DND-41 (cell line): ENCODE results near the gene KCNK17.

Experiments used
- ATAC-seq: fragments of 200-7000 bp; cut with Tn5 transposase; 3 replicates; pipeline ENCODE4 v1.9.1; 2021; ENCODE audit warnings: low read depth; ENCODE audit not compliant: insufficient read depth
- DNase-seq: peaks from one replicate; pipeline ENCODE4 v3.0.0-alpha.2; 2020
- H2AFZ ChIP-seq: 2 replicates; pipeline ENCODE4 v1.6.0; 2012; ENCODE audit warnings: low read depth, low read length
- H3K27ac ChIP-seq: 2 replicates; pipeline ENCODE4 v1.5.1; 2012; ENCODE audit warnings: low read length, inconsistent platforms
- H3K27me3 ChIP-seq: fragments of 200-600 bp; sonication (generic); 2 replicates; pipeline ENCODE4 v1.6.0; 2012; ENCODE audit warnings: low read length, mild to moderate bottlenecking, inconsistent platforms; ENCODE audit not compliant: insufficient read depth, poor library complexity
- H3K36me3 ChIP-seq: 2 replicates; pipeline ENCODE4 v1.5.1; 2012; ENCODE audit warnings: low read length, inconsistent platforms; ENCODE audit not compliant: insufficient read depth
- H3K4me1 ChIP-seq: 2 replicates; pipeline ENCODE4 v1.5.1; 2012; ENCODE audit warnings: mild to moderate bottlenecking, low read length; ENCODE audit not compliant: insufficient read depth
- H3K4me2 ChIP-seq: 2 replicates; pipeline ENCODE4 v1.6.0; 2012; ENCODE audit warnings: mild to moderate bottlenecking, moderate library complexity, low read length, inconsistent platforms; ENCODE audit not compliant: insufficient read depth
- H3K4me3 ChIP-seq, 2 experiments: fragments of 200-600 bp in 1 of 2; shearing (Covaris generic) in 1 of 2; 2 replicates each; pipeline ENCODE4 v1.5.1; 2012 to 2016; ENCODE audit warnings: inconsistent platforms in 2 of 2, low read length in 2 of 2, mild to moderate bottlenecking in 2 of 2, low read depth in 1 of 2, moderate library complexity in 1 of 2
- H3K79me2 ChIP-seq: 2 replicates; pipeline ENCODE4 v1.6.0; 2012; ENCODE audit warnings: low read length, inconsistent platforms; ENCODE audit not compliant: insufficient read depth
- H3K9ac ChIP-seq: 2 replicates; pipeline ENCODE4 v1.6.0; 2012; ENCODE audit warnings: low read depth, mild to moderate bottlenecking, inconsistent platforms, low read length, moderate library complexity
- H3K9me3 ChIP-seq: 2 replicates; pipeline ENCODE4 v1.5.1; 2012; ENCODE audit warnings: low read length, moderate library complexity, mild to moderate bottlenecking, inconsistent platforms; ENCODE audit not compliant: insufficient read depth, severe bottlenecking
- H4K20me1 ChIP-seq: 2 replicates; pipeline ENCODE4 v1.6.0; 2012; ENCODE audit warnings: low read length; ENCODE audit not compliant: insufficient read depth
- CTCF ChIP-seq: IDR thresholded peaks from 2 replicates; pipeline ENCODE4 v1.5.1; 2012; ENCODE audit warnings: borderline replicate concordance, low read length, moderate library complexity, mild to moderate bottlenecking; ENCODE audit not compliant: poor library complexity, severe bottlenecking; ENCODE audit errors: extremely low read depth
- EZH2 ChIP-seq: IDR thresholded peaks from 3 replicates; pipeline ENCODE4 v1.6.1; 2012; ENCODE audit warnings: borderline replicate concordance, low read depth, mild to moderate bottlenecking, moderate library complexity, low read length, inconsistent platforms; ENCODE audit not compliant: severe bottlenecking

KCNK17 gene

GRCh38 chr6:39304951-39305350, 9.3 kb downstream of the KCNK17 start:
- H3K36me3 ChIP-seq = no peaks in the 10 kb centered on the region
- no peak for TF ChIP-seq CTCF
- no peak for TF ChIP-seq EZH2
- ATAC-seq (no peak), DNase-seq (no peak)
- H3K4me3 ChIP-seq = no peak overlapping the region
- H3K27me3 ChIP-seq = no peaks in the 10 kb centered on the region
- H3K4me2 ChIP-seq = no peak overlapping the region
- no peak overlapping the region for H3K27ac ChIP-seq
- no peak overlapping the region for H2AFZ ChIP-seq
- no peaks in the 10 kb centered on the region for H4K20me1 ChIP-seq
- no peaks in the 10 kb centered on the region for H3K9me3 ChIP-seq
- no peaks in the 10 kb centered on the region for H3K79me2 ChIP-seq
- H3K9ac ChIP-seq = no peak overlapping the region
- H3K4me1 ChIP-seq = peaks cover 6% of the 10 kb centered on the region

DNA sequence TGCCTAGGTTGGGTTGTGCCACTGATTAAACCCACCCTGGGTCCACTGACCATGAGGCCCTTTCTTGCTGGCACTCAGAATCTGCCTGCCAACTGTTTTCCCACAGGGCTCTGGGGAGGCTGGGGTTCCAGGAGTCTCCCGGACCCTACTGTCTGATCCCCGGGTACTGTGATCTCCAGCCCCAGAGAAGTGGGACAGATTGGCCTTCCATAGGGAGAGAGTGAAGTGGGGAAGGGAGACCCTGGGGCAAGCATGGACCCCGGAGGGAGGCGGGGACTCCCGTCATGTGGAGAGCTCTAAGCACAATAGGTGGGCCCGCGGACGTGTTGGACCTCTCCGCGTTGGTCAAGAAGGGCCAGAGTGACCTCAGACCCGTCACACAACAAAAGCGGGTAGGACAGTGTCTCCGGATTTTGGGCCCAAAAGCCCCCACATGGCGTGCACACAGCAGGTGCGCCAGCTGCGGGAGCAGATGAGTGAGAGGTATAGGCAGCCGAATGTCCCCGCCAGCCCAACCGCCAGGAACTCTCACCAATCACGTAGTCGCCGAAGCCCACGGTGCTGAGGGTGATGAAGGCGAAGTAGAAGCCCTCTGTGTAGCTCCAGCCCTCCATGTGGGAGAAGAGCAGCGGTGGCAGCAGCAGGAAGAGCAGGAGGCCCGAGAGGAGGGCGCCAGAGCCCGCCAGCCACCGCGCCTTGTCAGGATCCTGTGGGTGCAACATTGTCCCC, 10.6 kb downstream of the KCNK17 start:
- DNase-seq (no peak), ATAC-seq (peak; percentile 27; the same call in 2 of the 3 replicates)
- H2AFZ ChIP-seq = no peak overlapping the region
- TF ChIP-seq EZH2 = no peak
- no peak for TF ChIP-seq CTCF
- H3K79me2 ChIP-seq = no peaks in the 10 kb centered on the region
- H3K4me3 ChIP-seq = no peak overlapping the region
- no peak overlapping the region for H3K4me2 ChIP-seq
- no peaks in the 10 kb centered on the region for H4K20me1 ChIP-seq
- no peaks in the 10 kb centered on the region for H3K27me3 ChIP-seq
- H3K4me1 ChIP-seq = peaks cover 6% of the 10 kb centered on the region
- H3K9ac ChIP-seq = no peak overlapping the region
- no peaks in the 10 kb centered on the region for H3K36me3 ChIP-seq
- no peak overlapping the region for H3K27ac ChIP-seq
- H3K9me3 ChIP-seq = no peaks in the 10 kb centered on the region

GRCh38 chr6:39302669-39303424, 11.4 kb downstream of the KCNK17 start:
- Histone ChIP-seq H3K36me3 (no peaks in the 10 kb centered on the region), H3K9me3 (no peaks in the 10 kb centered on the region), H3K27ac (no peak overlapping the region), H4K20me1 (no peaks in the 10 kb centered on the region), H3K79me2 (no peaks in the 10 kb centered on the region), H2AFZ (peak overlapping the region; percentile 86), H3K27me3 (no peaks in the 10 kb centered on the region), H3K4me2 (peak overlapping the region; percentile 62), H3K9ac (no peak overlapping the region; the same call in 1 of the 2 replicates), H3K4me1 (peaks cover 6% of the 10 kb centered on the region), H3K4me3 (peak overlapping the region in 1 of 2 experiments; percentile 40; a peak in 1 of 4 replicates)
- peak; percentile 87 for DNase-seq
- ATAC-seq = peak; percentile 99
- TF ChIP-seq EZH2 (no peak), CTCF (peak; percentile 91)
